Progenitor cell of endocrine pancreas (in vitro differentiated cells): ENCODE results near the gene HIVEP3. TPM values are rescaled to one million over a fixed set of nuclear protein-coding genes. Genes with fewer than 3 reads are reported as not detected.

ENCODE experiments used
- DNase-seq: peaks from one replicate; pipeline ENCODE4 v3.0.0; 2021; ENCODE audit warnings: low spot score; ENCODE audit not compliant: unreplicated experiment
- H3K27ac Mint-ChIP-seq: 2 replicates; pipeline ENCODE4 v1.8.0; 2021; ENCODE audit warnings: mild to moderate bottlenecking, moderate library complexity, mixed read lengths
- H3K27me3 Mint-ChIP-seq: 2 replicates; pipeline ENCODE4 v1.8.0; 2021; ENCODE audit warnings: mixed read lengths
- H3K36me3 Mint-ChIP-seq: 2 replicates; pipeline ENCODE4 v1.8.0; 2022; ENCODE audit warnings: mixed read lengths; ENCODE audit not compliant: insufficient read depth
- H3K4me1 Mint-ChIP-seq: 2 replicates; pipeline ENCODE4 v1.8.0; 2021; ENCODE audit warnings: low read depth, mixed read lengths
- H3K4me3 Mint-ChIP-seq: 2 replicates; pipeline ENCODE4 v1.8.0; 2021; ENCODE audit warnings: low read depth, mild to moderate bottlenecking, moderate library complexity, mixed read lengths
- H3K9me3 Mint-ChIP-seq: 2 replicates; pipeline ENCODE4 v1.8.0; 2021; ENCODE audit warnings: low read depth, mixed read lengths
- CTCF ChIP-seq: fragments of 200-600 bp; sonication (generic); IDR thresholded peaks from one replicate; pipeline ENCODE4 v1.5.0; 2021; ENCODE audit warnings: antibody characterized with exemption, mild to moderate bottlenecking; ENCODE audit not compliant: unreplicated experiment
- total RNA-seq: library from RNA; stranded (reverse); gene quantifications from 2 replicates; pipeline ENCODE4 v1.2.1, GENCODE V29; 2021

The HIVEP3 gene
- total RNA-seq, 1 donor from 2014 or later, result 1.1 TPM

- H3K36me3 Mint-ChIP-seq, result no peaks in the 10 kb centered on the region
- no peak for DNase-seq
- no peak for TF ChIP-seq CTCF
- H3K27me3 Mint-ChIP-seq, result peaks cover 30% of the 10 kb centered on the region
- H3K27ac Mint-ChIP-seq, result no peak overlapping the region
- no peaks in the 10 kb centered on the region for H3K9me3 Mint-ChIP-seq
- H3K4me1 Mint-ChIP-seq, result no peaks in the 10 kb centered on the region
- no peak overlapping the region for H3K4me3 Mint-ChIP-seq
These were observed 192.4 kb downstream of the HIVEP3 start for GRCh38 chr1:41726292-41726691.

- no peaks in the 10 kb centered on the region for H3K36me3 Mint-ChIP-seq
- no peak overlapping the region for H3K27ac Mint-ChIP-seq
- no peak overlapping the region for H3K4me3 Mint-ChIP-seq
- DNase-seq, result no peak
- H3K4me1 Mint-ChIP-seq, result no peaks in the 10 kb centered on the region
- no peak for TF ChIP-seq CTCF
- H3K27me3 Mint-ChIP-seq, result peaks cover 30% of the 10 kb centered on the region
- no peaks in the 10 kb centered on the region for H3K9me3 Mint-ChIP-seq
These were observed 193.8 kb downstream of the HIVEP3 start for GRCh38 chr1:41724926-41725325.

DNA sequence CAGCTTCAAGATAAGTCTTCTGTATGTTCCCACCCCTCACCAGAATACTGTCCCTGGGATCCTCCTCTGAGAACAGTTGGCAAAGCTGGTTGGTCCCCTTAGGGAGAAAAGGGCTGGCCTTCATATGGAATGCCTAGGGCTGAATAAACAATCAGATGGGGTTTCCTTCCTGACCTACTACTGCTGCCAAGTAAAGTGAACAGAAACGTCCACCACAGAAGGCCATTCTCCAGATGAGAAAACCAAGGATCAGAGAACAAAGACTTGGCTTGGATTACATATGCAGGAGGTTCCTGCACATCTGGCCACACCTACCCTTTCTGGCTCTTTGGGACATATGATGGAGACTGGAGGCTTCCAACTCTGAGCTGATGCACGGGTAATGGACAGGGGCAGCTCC lies 194.5 kb downstream of the HIVEP3 start:
- TF ChIP-seq CTCF, result no peak
- Mint-ChIP-seq H3K36me3 (no peaks in the 10 kb centered on the region), H3K4me3 (no peak overlapping the region), H3K27ac (no peak overlapping the region), H3K4me1 (no peaks in the 10 kb centered on the region), H3K27me3 (peaks cover 25% of the 10 kb centered on the region), H3K9me3 (no peaks in the 10 kb centered on the region)
- DNase-seq, result no peak

- H3K36me3 Mint-ChIP-seq, result no peaks in the 10 kb centered on the region
- H3K9me3 Mint-ChIP-seq, result no peaks in the 10 kb centered on the region
- H3K27ac Mint-ChIP-seq, result no peak overlapping the region
These were observed 194.9 kb downstream of the HIVEP3 start for GRCh38 chr1:41723786-41724185.

GRCh38 chr1:41722184-41722583 lies 196.5 kb downstream of the HIVEP3 start:
- Mint-ChIP-seq H3K4me3 (no peak overlapping the region), H3K27me3 (peaks cover 22% of the 10 kb centered on the region), H3K36me3 (no peaks in the 10 kb centered on the region), H3K4me1 (no peaks in the 10 kb centered on the region), H3K27ac (no peak overlapping the region), H3K9me3 (no peaks in the 10 kb centered on the region)
- no peak for DNase-seq
- TF ChIP-seq CTCF, result no peak

More at GRCh38 chr1:41723786-41724185, 194.9 kb downstream of the HIVEP3 start:
- Mint-ChIP-seq H3K4me1 (no peaks in the 10 kb centered on the region), H3K4me3 (no peak overlapping the region), H3K27me3 (peaks cover 22% of the 10 kb centered on the region)
- DNase-seq, result no peak
- TF ChIP-seq CTCF, result no peak
